ENCODE results near the gene SOX10. TPM values are rescaled to one million over a fixed set of nuclear protein-coding genes. Genes with fewer than 3 reads are reported as not detected.

The SOX10 gene
- total and polyA plus RNA-seq, 2 donors (not counting 1 experiment from before 2014, with no cell fraction given) = not detected

GRCh38 chr22:38018938-38019827 lies 34.8 kb upstream of the SOX10 start:
- ChIA-PET CTCF (no interaction called here), POLR2A (no interaction called here)
- Histone ChIP-seq H3K27ac (ENCODE audit: low read length in 2 of 2) (no peak overlapping the region), H3K4me2 (replicated peaks; ENCODE audit: low read depth, low read length, poor library complexity, severe bottlenecking) (no peak overlapping the region), H2AFZ (ENCODE audit: insufficient read depth, low read depth, low read length, poor library complexity, severe bottlenecking) (no peak overlapping the region), H3K36me3 (replicated peaks in 1 of 2; ENCODE audit: control extremely low read depth in 1 of 2, control insufficient read depth in 1 of 2, extremely low read depth in 1 of 2, insufficient read depth in 2 of 2, low read length in 1 of 2) (no peaks in the 10 kb centered on the region), H4K20me1 (ENCODE audit: control insufficient read depth, insufficient read depth, low read length, poor library complexity, severe bottlenecking) (no peaks in the 10 kb centered on the region), H3K27me3 (replicated peaks in 1 of 4; ENCODE audit: control extremely low read depth in 1 of 4, control insufficient read depth in 3 of 4, insufficient read depth in 4 of 4, low read length in 3 of 4) (peaks cover 0 to 3% (median 1%) of the 10 kb centered on the region in 4 experiments), H3K79me2 (ENCODE audit: control insufficient read depth, insufficient read depth, low read length) (no peaks in the 10 kb centered on the region), H3K4me3 (ENCODE audit: control extremely low read depth in 1 of 5, extremely low read depth in 1 of 5, insufficient read depth in 1 of 5, low read depth in 2 of 5, low read length in 4 of 5) (no peak overlapping the region), H3K9ac (ENCODE audit: low read length) (no peak overlapping the region), H3K4me1 (ENCODE audit: control insufficient read depth in 2 of 2, insufficient read depth in 2 of 2, low read length in 2 of 2) (no peaks in the 10 kb centered on the region), H3K9me3 (ENCODE audit: control extremely low read depth in 1 of 3, control insufficient read depth in 2 of 3, insufficient read depth in 1 of 3, low read length in 2 of 3) (peaks cover 0 to 2% (median 0%) of the 10 kb centered on the region in 3 donors)
- Mint-ChIP-seq H3K4me3 (no peak overlapping the region), H3K27ac (no peak overlapping the region), H3K4me1 (no peaks in the 10 kb centered on the region), H3K27me3 (peaks cover 3% of the 10 kb centered on the region), H3K9me3 (ENCODE audit: insufficient read depth) (no peaks in the 10 kb centered on the region)
- ATAC-seq (ENCODE audit: low read depth) (no peak), DNase-seq (no peak)
- 86% methylated on average over 9 of the region's 19 CpGs for WGBS (ENCODE audit: insufficient coverage)
- no peak for TF ChIP-seq CTCF (IDR thresholded peaks at IDR 0.05)
- TF ChIP-seq EZH2 (IDR thresholded peaks at IDR 0.05; ENCODE audit: borderline replicate concordance, insufficient read depth, low read depth, low read length, poor library complexity, severe bottlenecking) = no peak
- intact Hi-C loops (cut with micrococcal nuclease) = no loop called here
